ENCODE measurements around the gene B3GALNT1. TPM values are rescaled to one million over a fixed set of nuclear protein-coding genes. Genes with fewer than 3 reads are reported as not detected.

B3GALNT1 gene, protein sequence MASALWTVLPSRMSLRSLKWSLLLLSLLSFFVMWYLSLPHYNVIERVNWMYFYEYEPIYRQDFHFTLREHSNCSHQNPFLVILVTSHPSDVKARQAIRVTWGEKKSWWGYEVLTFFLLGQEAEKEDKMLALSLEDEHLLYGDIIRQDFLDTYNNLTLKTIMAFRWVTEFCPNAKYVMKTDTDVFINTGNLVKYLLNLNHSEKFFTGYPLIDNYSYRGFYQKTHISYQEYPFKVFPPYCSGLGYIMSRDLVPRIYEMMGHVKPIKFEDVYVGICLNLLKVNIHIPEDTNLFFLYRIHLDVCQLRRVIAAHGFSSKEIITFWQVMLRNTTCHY
- 1 to 10 TPM in 1 of 2 experiments, under 1 TPM in 1; 0.60 to 1.1 TPM for total RNA-seq

DNA sequence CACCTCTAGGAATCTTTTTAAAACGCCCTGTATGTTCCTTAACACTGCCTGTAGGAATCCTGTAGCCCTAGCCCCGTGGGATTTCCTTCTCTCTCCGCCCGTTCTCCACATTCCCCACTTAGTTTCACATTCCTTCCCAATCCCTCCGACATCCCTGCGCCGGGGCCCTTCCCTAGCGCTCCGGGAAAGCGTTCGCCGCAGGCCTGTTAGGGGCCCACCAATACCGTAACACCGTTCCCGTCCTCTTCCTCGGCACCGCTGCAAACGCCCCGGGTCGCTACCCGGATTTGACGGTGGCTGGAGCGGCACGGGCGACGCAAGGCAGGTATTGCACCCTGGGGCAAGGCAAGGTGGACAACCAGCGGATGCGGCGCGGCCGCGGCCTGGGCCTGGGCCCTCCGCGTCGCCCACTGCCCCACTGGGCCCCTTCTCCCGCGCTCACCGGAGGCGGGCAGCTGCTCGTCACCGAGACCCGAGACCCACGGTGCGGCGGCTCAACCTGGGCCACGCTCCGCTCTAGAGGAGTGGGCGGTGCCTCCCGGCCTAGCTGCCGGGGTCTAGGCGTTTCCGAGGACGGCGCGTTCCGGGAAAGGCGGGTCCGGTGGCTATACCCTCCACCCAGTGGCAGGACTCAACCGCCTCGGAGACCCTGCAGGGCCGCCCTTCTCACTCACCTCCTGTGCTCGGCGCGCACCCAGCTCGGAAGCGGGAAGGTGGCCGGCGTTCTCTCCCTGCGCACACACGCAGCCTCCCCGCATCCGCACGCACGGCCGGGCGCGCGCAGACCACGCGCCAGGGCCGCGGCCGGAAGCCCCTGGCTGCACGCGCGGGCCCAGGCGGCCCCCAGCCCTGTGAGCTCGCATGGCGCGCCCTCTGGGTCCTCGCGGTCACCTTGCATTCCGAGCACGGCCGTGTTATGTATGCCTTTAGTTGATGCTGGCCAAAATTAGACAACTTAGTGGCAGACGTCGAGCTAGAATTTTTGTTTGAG is at the start of gene B3GALNT1:
TSS of gene B3GALNT1 (minus strand) at position 789 of the 991 bp plus-strand sequence. CDS start 18,595 bp downstream, outside the sequence.
- intact Hi-C loops (cut with DNase I, micrococcal nuclease) = loop anchor here in 1 of 2 experiments (10.0 kb wide), 1 partner anchor 170 kb away; no protein-coding TSS in a partner anchor
- ATAC-seq (peak; percentile 82), DNase-seq (peak; percentile 45)
- ChIA-PET POLR2A (no interaction called here), CTCF (interaction anchor here (0.7 to 1.4 kb wide), 2 partner anchors 108 to 657 kb away, joined by 3 read pairs; no protein-coding TSS in a partner anchor)
- H3K9me3 Mint-ChIP-seq (ENCODE audit: low read depth) = no peaks in the 10 kb centered on the region
- H3K4me1 Mint-ChIP-seq = peaks cover 7% of the 10 kb centered on the region
- H3K4me3 Mint-ChIP-seq = peak within 1 kb of the TSS; percentile 54
- H3K27me3 Mint-ChIP-seq = peaks cover 24% of the 10 kb centered on the region
- H3K36me3 Mint-ChIP-seq (ENCODE audit: low read depth) = no peaks in the 10 kb centered on the region
- peak within 1 kb of the TSS; percentile 28 for H3K27ac Mint-ChIP-seq

DNA sequence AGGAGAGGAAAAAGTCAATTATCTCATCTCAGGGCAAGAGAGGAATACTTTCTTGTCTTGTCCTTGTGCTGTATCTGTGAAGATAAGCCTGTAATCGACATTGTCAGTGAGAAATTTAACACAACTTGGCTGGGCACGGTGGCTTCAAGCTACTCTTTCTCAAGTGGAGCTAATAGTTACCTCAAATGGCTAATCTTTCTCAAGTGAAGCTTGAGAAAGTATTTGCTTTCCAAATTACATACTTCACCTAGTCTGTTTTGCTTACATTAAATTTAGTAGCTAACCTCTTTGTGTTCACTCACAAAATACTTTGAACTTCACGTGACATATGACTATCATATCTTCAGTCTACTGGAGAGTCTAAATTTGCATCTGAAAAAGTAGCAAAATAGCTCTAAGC is 48.3 kb upstream of the B3GALNT1 start:
- DNase-seq (no peak), ATAC-seq (no peak)
- Mint-ChIP-seq H3K4me3 (no peak overlapping the region), H3K27ac (no peak overlapping the region), H3K36me3 (ENCODE audit: low read depth) (no peaks in the 10 kb centered on the region), H3K9me3 (ENCODE audit: low read depth) (no peaks in the 10 kb centered on the region), H3K27me3 (peaks cover 10% of the 10 kb centered on the region), H3K4me1 (no peaks in the 10 kb centered on the region)
- intact Hi-C loops (cut with DNase I, micrococcal nuclease) = no loop called here
- ChIA-PET CTCF (no interaction called here), POLR2A (no interaction called here)

DNA sequence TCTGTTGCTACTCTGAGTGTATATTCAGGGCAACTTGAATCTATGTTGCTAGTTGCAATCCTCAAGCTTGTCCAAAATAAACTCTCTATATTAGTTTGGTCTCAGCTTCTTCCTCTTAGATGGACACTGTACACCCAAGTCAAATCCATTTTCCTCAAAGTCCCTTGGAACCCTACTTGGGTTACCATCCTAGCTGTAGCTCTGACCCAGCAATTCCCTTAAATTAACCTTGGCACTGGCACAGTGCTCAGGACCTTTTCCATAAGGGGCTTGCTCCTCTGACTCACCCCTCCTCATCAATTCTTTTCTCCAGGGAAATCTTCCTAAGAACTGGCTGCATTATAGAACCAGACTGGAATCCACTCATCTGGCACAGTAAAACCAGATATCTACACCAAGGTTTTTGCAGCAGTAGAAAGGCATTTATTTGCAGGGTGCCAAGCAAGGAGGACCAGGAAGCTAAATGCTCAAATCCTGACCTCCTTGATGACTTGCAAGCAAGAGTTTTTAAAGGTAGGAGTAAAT is 44.9 kb upstream of the B3GALNT1 start:
- Mint-ChIP-seq H3K4me1 (no peaks in the 10 kb centered on the region), H3K27me3 (peaks cover 9% of the 10 kb centered on the region), H3K9me3 (ENCODE audit: low read depth) (peaks cover 5% of the 10 kb centered on the region), H3K36me3 (ENCODE audit: low read depth) (no peaks in the 10 kb centered on the region), H3K27ac (no peak overlapping the region), H3K4me3 (no peak overlapping the region)
- CTCF ChIA-PET = interaction anchor here (1.6 kb wide), 1 partner anchor 125 kb away, joined by 4 read pairs; no protein-coding TSS in a partner anchor
- intact Hi-C loops (cut with DNase I, micrococcal nuclease) = no loop called here
- POLR2A ChIA-PET = no interaction called here
- ATAC-seq = no peak
- no peak for DNase-seq

DNA sequence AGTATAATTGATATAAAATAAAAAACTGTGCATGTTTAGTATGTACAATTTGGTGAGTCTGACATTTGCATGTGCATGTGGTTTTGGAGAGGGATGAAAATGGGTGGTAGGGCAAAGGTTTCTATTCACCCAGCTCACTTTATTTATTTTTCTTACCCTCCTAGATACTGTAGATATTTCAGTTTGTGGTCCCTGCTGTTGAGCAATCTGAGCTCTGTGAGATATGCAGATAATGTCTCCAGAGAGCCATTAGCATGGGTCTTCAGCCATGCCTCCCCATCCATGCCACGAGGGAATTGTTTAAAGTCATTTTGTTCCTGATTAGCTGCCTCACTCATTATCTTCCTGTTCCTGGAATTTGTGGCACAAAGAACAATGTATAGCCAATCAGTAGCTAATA is 44.4 kb upstream of the B3GALNT1 start:
- CTCF ChIA-PET = interaction anchor here (1.6 kb wide), 1 partner anchor 125 kb away, joined by 4 read pairs; no protein-coding TSS in a partner anchor
- peaks cover 9% of the 10 kb centered on the region for H3K27me3 Mint-ChIP-seq
- no peak overlapping the region for H3K27ac Mint-ChIP-seq
- no peaks in the 10 kb centered on the region for H3K4me1 Mint-ChIP-seq
- no peak for DNase-seq
- POLR2A ChIA-PET = no interaction called here
- H3K9me3 Mint-ChIP-seq (ENCODE audit: low read depth) = peaks cover 5% of the 10 kb centered on the region
- ATAC-seq = no peak
- no peak overlapping the region for H3K4me3 Mint-ChIP-seq
- intact Hi-C loops (cut with DNase I, micrococcal nuclease) = no loop called here
- H3K36me3 Mint-ChIP-seq (ENCODE audit: low read depth) = no peaks in the 10 kb centered on the region

DNA sequence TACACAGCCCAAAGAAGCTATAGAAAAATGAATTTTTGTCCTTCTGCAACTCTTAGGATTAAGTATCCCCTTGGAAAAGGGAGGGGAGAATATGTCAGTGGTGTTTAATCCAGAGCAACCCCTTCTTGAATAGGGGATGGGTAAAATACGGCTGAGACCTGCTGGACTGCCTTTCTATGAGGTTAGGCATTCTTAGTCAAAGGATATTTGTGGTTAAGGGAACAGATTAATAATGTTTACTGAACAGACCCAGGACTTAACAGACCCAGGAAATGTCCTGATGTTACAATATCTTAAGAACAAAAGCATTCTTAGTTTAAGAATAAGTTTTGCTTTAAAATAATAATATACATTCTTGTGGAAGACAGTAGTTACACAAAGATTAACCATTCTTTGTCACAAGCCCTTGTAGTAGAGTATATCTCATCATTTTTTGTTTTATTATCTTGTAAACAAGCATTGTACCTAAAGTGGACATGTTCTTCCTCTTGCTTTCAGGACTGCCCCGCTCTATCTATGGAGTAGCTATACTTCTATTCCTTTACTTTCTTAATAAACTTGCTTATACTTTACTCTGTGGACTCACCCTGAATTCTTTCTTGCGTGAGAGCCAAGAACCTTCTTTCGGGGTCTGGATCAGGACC is 43.8 kb upstream of the B3GALNT1 start:
- Mint-ChIP-seq H3K36me3 (ENCODE audit: low read depth) (no peaks in the 10 kb centered on the region), H3K4me1 (no peaks in the 10 kb centered on the region), H3K27me3 (peaks cover 7% of the 10 kb centered on the region), H3K27ac (no peak overlapping the region), H3K4me3 (no peak overlapping the region), H3K9me3 (ENCODE audit: low read depth) (peaks cover 7% of the 10 kb centered on the region)
- intact Hi-C loops (cut with DNase I, micrococcal nuclease) = no loop called here
- ChIA-PET POLR2A (no interaction called here), CTCF (interaction anchor here (0.7 to 1.6 kb wide), 2 partner anchors 65 to 126 kb away, joined by 3 to 4 read pairs; no protein-coding TSS in a partner anchor)
- no peak for DNase-seq
- no peak for ATAC-seq

DNA sequence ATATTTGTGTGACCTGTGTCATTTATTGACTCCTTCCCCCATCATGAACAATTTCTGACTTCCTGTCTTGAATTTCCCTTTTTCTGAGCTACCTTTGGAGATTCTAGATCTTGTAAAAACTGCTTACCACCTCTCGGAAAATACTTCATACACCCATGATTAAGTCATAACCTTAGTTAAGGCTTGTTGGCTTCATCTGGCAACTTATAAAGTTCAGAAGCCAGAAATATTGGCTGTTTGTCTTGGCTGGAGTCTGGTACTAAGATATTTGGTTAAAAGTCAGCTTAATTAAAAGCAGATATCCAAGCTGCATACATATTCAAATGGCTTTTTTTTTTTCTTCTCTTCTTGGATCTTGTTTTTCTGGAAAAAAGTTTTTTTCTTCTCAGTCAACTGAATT is 37.3 kb upstream of the B3GALNT1 start:
- no peaks in the 10 kb centered on the region for H3K36me3 Mint-ChIP-seq (ENCODE audit: low read depth)
- no peak overlapping the region for H3K27ac Mint-ChIP-seq
- ATAC-seq (no peak), DNase-seq (no peak)
- ChIA-PET CTCF (no interaction called here), POLR2A (no interaction called here)
- H3K9me3 Mint-ChIP-seq (ENCODE audit: low read depth) = peaks cover 9% of the 10 kb centered on the region
- intact Hi-C loops (cut with DNase I, micrococcal nuclease) = no loop called here
- no peaks in the 10 kb centered on the region for H3K4me1 Mint-ChIP-seq
- no peak overlapping the region for H3K4me3 Mint-ChIP-seq
- H3K27me3 Mint-ChIP-seq = peaks cover 3% of the 10 kb centered on the region

DNA sequence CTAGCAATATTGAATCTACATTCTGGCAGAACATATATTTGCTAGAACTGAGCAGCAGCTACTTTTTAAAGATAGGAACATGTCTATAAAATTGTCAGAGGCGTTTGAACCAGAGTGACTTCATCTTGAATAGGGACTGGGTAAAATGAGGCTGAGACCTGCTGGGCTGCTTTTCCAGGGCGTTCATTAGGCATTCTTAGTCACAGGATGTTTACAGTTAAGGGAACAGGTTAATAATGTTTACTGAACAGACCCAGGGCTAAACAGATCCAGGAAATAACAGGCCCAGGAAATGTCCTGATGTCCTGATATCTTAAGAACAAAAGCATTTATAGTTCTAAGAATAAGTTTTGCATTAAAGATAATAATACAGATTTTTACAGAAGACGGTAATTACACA is 34.5 kb upstream of the B3GALNT1 start:
- no peak for DNase-seq
- Mint-ChIP-seq H3K9me3 (ENCODE audit: low read depth) (peaks cover 5% of the 10 kb centered on the region), H3K27ac (no peak overlapping the region), H3K27me3 (peaks cover 3% of the 10 kb centered on the region), H3K36me3 (ENCODE audit: low read depth) (no peaks in the 10 kb centered on the region), H3K4me3 (no peak overlapping the region), H3K4me1 (no peaks in the 10 kb centered on the region)
- POLR2A ChIA-PET = no interaction called here
- intact Hi-C loops (cut with DNase I, micrococcal nuclease) = no loop called here
- CTCF ChIA-PET = no interaction called here
- no peak for ATAC-seq

DNA sequence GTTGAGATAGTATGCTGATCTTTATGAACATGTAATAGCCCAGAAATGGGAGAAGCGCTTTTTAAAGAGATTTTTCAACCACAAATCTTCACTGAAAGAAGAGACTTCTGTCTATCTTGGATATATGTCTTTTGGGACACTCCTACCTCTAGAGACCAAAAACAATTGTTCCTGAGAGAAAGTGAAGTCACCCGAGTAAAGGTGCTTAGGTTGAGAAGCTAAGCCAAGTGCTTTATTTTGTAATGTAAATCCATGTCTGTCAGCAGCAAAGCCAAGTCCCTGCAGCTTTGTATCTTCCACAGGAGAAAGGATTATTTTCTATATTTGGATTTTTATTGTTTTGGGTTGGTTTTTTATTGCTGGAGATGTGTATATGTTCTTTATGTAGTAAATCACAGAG is 32.1 kb upstream of the B3GALNT1 start:
- Mint-ChIP-seq H3K27ac (no peak overlapping the region), H3K4me3 (no peak overlapping the region), H3K9me3 (ENCODE audit: low read depth) (no peaks in the 10 kb centered on the region), H3K36me3 (ENCODE audit: low read depth) (no peaks in the 10 kb centered on the region), H3K27me3 (peaks cover 5% of the 10 kb centered on the region), H3K4me1 (no peaks in the 10 kb centered on the region)
- intact Hi-C loops (cut with DNase I, micrococcal nuclease) = no loop called here
- ChIA-PET CTCF (no interaction called here), POLR2A (no interaction called here)
- DNase-seq (no peak), ATAC-seq (no peak)

DNA sequence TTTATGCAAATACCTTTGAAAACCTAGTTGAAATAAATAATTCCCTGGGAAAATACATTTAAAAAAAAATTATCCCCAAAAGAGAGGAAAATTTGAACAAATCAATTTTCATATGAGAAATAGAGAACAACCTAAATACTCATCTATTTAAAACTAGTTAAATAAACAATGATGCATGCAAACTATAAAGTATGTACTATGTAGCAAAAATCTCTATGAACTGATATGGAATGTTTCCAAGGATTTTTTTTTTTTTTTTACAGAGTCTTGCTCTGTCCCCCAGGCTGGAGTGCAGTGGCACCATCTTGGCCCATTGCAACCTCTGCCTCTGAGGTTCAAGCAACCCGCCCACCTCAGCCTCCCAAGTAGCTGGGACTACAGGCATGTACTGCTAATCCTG is 27.2 kb upstream of the B3GALNT1 start:
- ChIA-PET CTCF (no interaction called here), POLR2A (no interaction called here)
- no peaks in the 10 kb centered on the region for H3K9me3 Mint-ChIP-seq (ENCODE audit: low read depth)
- no peak overlapping the region for H3K27ac Mint-ChIP-seq
- no peak overlapping the region for H3K4me3 Mint-ChIP-seq
- peaks cover 2% of the 10 kb centered on the region for H3K27me3 Mint-ChIP-seq
- no peaks in the 10 kb centered on the region for H3K4me1 Mint-ChIP-seq
- ATAC-seq (no peak), DNase-seq (no peak)
- intact Hi-C loops (cut with DNase I, micrococcal nuclease) = no loop called here
- no peaks in the 10 kb centered on the region for H3K36me3 Mint-ChIP-seq (ENCODE audit: low read depth)

DNA sequence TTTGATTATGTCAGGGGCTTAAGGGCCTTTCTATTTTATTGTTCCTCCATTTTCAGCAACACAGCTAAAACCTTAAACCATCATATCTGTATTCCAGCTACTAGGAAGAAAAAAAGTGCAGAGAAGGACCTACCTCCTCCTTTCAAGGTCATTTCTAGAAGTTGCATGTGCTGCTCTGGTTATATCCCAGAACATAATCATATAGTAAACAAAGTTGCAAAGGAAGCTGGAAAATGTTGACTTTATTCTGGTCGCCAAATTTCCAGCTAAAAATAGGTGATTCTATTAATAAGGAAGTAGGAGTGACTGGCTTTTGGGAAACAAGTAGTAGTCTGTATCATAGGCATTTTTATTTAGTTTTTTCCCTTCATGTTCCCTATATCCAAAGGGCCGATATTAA is 21.3 kb upstream of the B3GALNT1 start:
- no peaks in the 10 kb centered on the region for H3K36me3 Mint-ChIP-seq (ENCODE audit: low read depth)
- peaks cover 4% of the 10 kb centered on the region for H3K27me3 Mint-ChIP-seq
- intact Hi-C loops (cut with DNase I, micrococcal nuclease) = no loop called here
- no peak overlapping the region for H3K4me3 Mint-ChIP-seq
- POLR2A ChIA-PET = no interaction called here
- H3K9me3 Mint-ChIP-seq (ENCODE audit: low read depth) = peaks cover 9% of the 10 kb centered on the region
- no peak for DNase-seq
- H3K27ac Mint-ChIP-seq = no peak overlapping the region
- ATAC-seq = no peak
- CTCF ChIA-PET = no interaction called here
- no peaks in the 10 kb centered on the region for H3K4me1 Mint-ChIP-seq

DNA sequence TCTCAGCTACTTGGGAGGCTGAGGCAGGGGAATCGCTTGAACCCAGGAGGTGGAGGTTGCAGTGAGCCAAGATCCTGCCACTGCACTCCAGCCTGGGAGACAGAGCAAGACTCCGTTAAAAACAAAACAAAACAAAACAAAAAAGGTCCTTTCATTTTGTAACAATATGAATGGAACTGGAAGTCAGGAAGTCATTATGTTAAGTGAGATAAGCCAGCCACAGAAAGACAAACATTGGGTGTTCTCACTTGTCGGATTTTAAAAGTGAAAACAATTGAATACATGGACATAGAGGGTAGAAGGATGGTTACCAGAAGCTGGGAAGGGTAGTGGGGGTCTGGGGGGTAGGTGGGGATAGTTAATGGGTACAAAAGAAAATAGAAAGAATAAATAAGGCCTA is 12.5 kb upstream of the B3GALNT1 start:
- Mint-ChIP-seq H3K4me1 (no peaks in the 10 kb centered on the region), H3K9me3 (ENCODE audit: low read depth) (peaks cover 17% of the 10 kb centered on the region), H3K27ac (no peak overlapping the region), H3K27me3 (peaks cover 4% of the 10 kb centered on the region), H3K36me3 (ENCODE audit: low read depth) (peaks cover 2% of the 10 kb centered on the region), H3K4me3 (no peak overlapping the region)
- DNase-seq = no peak
- ATAC-seq = no peak
- intact Hi-C loops (cut with DNase I, micrococcal nuclease) = no loop called here
- ChIA-PET CTCF (no interaction called here), POLR2A (no interaction called here)
